GM21825 (cell line): ENCODE data around the gene PPP2R5A.
A peak's percentile ranks its signal among the peaks of the same experiment; 100 is the strongest.
"Not testable (repeated sequence)": the region's sequence is repeated elsewhere in the genome, so short reads cannot be mapped to it uniquely, and the experiment has no call there.

Source experiments
- ATAC-seq: cut with Tn5 transposase; IDR thresholded peaks from one replicate; pipeline ENCODE4 v1.9.1; 2021; ENCODE audit warnings: mild to moderate bottlenecking, moderate library complexity; ENCODE audit not compliant: unreplicated experiment

The PPP2R5A gene

GRCh38 chr1:212267017-212267416 is 18.2 kb upstream of the PPP2R5A start:
- ATAC-seq: no peak

- no peak for ATAC-seq
These were observed 17.8 kb upstream of the PPP2R5A start for GRCh38 chr1:212267460-212267859.

GRCh38 chr1:212269306-212269705 is 15.9 kb upstream of the PPP2R5A start:
- no peak for ATAC-seq

GRCh38 chr1:212270564-212270963 is 14.6 kb upstream of the PPP2R5A start:
- ATAC-seq: no peak

- ATAC-seq: no peak
These were observed 14.0 kb upstream of the PPP2R5A start for GRCh38 chr1:212271234-212271633.

GRCh38 chr1:212271823-212272485 is 13.3 kb upstream of the PPP2R5A start:
- ATAC-seq: no peak

GRCh38 chr1:212281590-212281989 is 3.6 kb upstream of the PPP2R5A start:
- no peak for ATAC-seq

GRCh38 chr1:212283741-212284140 is 1.5 kb upstream of the PPP2R5A start:
- no peak for ATAC-seq

GRCh38 chr1:212284332-212284743 is 872 bp upstream of the PPP2R5A start:
- no peak for ATAC-seq

- ATAC-seq: peak; percentile 16
These were observed 710 bp downstream of the PPP2R5A start for GRCh38 chr1:212285685-212286555.

- ATAC-seq: no peak
These were observed 1.4 kb downstream of the PPP2R5A start for GRCh38 chr1:212286556-212287131.

GRCh38 chr1:212287261-212287895 is 2.2 kb downstream of the PPP2R5A start:
- ATAC-seq: no peak

GRCh38 chr1:212287995-212288394 is 2.8 kb downstream of the PPP2R5A start:
- ATAC-seq: not testable (repeated sequence)

- ATAC-seq: no peak
These were observed 3.4 kb downstream of the PPP2R5A start for GRCh38 chr1:212288615-212289014.

- no peak for ATAC-seq
These were observed 4.3 kb downstream of the PPP2R5A start for GRCh38 chr1:212289262-212290077.

GRCh38 chr1:212290608-212291007 is 5.4 kb downstream of the PPP2R5A start:
- no peak for ATAC-seq

GRCh38 chr1:212291505-212292134 is 6.4 kb downstream of the PPP2R5A start:
- peak; percentile 64 for ATAC-seq

GRCh38 chr1:212292250-212293105 is 7.3 kb downstream of the PPP2R5A start:
- no peak for ATAC-seq

- ATAC-seq: no peak
These were observed 8.4 kb downstream of the PPP2R5A start for GRCh38 chr1:212293579-212293978.
